Measurements from ENCODE around the gene ITGB3BP. TPM values are rescaled to one million over a fixed set of nuclear protein-coding genes. Genes with fewer than 3 reads are reported as not detected.

ITGB3BP gene
- total and polyA plus RNA-seq, 2 of the 8 experiments (the other 6 are each of a cell fraction or from before 2014, with no cell fraction given): 17.6 to 49.1 TPM

DNA sequence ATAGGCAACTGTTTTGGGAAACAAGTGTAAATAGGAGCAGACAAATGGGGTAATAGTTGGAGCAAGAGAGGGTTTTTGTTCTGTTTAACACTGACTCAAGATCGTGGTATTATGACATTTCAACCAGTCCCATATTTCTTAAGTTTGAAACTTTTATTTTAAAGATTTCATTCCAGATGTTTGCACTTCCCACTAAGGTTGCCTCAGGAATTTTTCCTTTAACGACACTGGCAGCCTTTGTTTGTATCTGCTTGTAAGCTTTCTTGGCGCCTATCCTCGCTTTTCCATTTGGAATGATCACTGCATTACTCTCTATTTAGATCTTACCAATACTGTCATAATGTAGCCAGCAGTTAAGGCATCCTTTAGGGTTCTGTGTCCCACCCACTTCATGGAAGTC, 87.9 kb downstream of the ITGB3BP start (continued):
- TF ChIP-seq RXRA (IDR thresholded peaks at IDR 0.05; ENCODE audit: insufficient read depth, low read depth, low read length): no peak
- TF ChIP-seq CHD1 (IDR thresholded peaks at IDR 0.05; ENCODE audit: low read depth, low read length): no peak
- no peak for TF ChIP-seq KDM4A (IDR thresholded peaks at IDR 0.05; ENCODE audit: low read depth, low read length, severe bottlenecking)
- TF ChIP-seq RFX5 (IDR thresholded peaks at IDR 0.05; ENCODE audit: borderline replicate concordance, low read depth, low read length): no peak
- TF ChIP-seq POU5F1 (IDR thresholded peaks at IDR 0.05; ENCODE audit: low read depth, low read length): no peak
- TF ChIP-seq JUN (IDR thresholded peaks at IDR 0.05; ENCODE audit: low read depth, low read length): no peak
- no peak for TF ChIP-seq TAF1 (IDR thresholded peaks at IDR 0.05; ENCODE audit: low read depth, low read length)
- no peak for TF ChIP-seq TCF12 (IDR thresholded peaks at IDR 0.05; ENCODE audit: low read depth, low read length)
- no peak for TF ChIP-seq PHF8 (conservative IDR thresholded peaks at IDR 0.05; ENCODE audit: low read depth, low read length)
- no peak for TF ChIP-seq YY1 (IDR thresholded peaks at IDR 0.05; ENCODE audit: low read depth, low read length)

Measured in H1 (cell line).